ENCODE data around the gene CACNA2D2. TPM values are rescaled to one million over a fixed set of nuclear protein-coding genes. Genes with fewer than 3 reads are reported as not detected.

Gene CACNA2D2
- total RNA-seq, 4 donors from 2014 or later, result 0.19 to 3.6 (median 0.94) TPM

DNA sequence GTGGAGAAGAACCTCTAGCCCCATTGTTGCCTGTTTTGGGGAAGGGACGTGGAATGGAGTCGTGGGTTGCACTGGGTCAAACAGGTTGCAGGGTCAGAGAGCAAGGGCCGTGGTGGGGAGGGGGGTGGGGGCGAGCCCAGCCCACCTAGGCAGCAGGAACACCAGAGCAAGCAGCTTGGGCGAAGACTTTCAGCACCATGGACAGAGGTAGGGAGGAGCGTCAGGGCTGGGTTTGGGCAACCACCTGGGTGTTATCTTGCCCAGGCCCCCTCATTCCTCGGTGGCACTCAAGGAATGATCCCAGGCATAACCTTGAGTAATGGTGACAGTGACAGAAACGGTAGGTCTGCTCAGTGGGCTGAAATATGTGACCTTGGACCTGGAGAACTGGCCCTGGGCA, 98.2 kb downstream of the CACNA2D2 start:
- TF ChIP-seq, protein P1, sequence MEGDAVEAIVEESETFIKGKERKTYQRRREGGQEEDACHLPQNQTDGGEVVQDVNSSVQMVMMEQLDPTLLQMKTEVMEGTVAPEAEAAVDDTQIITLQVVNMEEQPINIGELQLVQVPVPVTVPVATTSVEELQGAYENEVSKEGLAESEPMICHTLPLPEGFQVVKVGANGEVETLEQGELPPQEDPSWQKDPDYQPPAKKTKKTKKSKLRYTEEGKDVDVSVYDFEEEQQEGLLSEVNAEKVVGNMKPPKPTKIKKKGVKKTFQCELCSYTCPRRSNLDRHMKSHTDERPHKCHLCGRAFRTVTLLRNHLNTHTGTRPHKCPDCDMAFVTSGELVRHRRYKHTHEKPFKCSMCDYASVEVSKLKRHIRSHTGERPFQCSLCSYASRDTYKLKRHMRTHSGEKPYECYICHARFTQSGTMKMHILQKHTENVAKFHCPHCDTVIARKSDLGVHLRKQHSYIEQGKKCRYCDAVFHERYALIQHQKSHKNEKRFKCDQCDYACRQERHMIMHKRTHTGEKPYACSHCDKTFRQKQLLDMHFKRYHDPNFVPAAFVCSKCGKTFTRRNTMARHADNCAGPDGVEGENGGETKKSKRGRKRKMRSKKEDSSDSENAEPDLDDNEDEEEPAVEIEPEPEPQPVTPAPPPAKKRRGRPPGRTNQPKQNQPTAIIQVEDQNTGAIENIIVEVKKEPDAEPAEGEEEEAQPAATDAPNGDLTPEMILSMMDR (IDR thresholded peaks at IDR 0.05), result no peak
- ATAC-seq (ENCODE audit: low FRiP score), result no peak

DNA sequence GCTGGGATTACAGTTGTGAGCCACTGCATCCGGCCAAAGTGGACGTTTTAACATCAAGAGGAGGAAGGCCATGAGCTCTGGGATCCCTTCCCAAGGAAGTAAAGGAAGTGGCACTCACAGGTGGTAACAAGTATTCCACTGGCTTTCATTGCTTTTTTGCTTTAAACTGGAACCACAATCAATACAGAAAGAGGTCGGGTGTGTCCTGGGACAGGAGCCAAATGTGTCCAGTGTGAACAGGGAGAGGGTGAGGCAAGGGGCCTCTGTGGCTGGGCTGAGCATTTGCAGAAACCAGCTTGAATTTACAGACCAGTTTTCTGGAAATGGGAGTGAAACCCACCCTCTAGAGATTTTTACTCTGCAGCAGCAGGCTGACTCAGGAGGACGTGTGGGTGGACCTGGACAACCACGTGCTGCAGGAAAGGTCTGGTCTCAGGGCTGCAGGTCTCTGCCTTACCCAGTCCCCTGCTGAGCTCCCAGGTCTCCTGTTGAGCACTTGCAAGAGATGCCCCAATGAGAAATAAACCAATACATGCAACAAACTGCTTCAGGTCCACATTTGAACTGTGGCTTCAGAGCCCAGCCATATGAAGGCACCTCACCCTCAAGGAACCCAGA, 101.3 kb downstream of the CACNA2D2 start:
- no peak for ATAC-seq (ENCODE audit: low FRiP score)
- TF ChIP-seq, protein P1 (IDR thresholded peaks at IDR 0.05), result no peak
- DNase-seq (ENCODE audit: low spot score), result no peak

More for the DNA sequence above, 98.2 kb downstream of the CACNA2D2 start:
- DNase-seq (ENCODE audit: low spot score), result no peak

DNA sequence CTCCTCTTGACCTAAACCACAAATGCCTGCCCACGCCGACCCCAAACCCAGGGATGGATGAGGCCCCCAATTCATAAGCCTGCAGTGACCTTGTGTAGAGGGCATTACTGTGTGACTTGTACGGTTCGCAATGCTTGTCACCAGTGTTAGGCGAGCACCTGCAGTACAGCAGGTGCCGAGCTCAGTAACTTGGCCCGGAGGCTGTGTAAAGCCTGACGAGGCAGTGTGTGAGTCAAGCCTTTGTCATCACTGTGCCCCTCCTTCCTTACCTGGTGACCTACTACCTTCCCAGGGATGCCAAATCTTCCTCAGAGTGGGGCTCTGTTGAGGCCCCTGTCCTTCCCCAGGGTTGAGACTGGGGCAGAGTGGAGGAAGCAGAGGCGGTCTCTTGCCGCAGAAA, 106.9 kb downstream of the CACNA2D2 start:
- TF ChIP-seq, protein P1 (IDR thresholded peaks at IDR 0.05), result no peak
- no peak for DNase-seq (ENCODE audit: low spot score)
- ATAC-seq (ENCODE audit: low FRiP score), result no peak

DNA sequence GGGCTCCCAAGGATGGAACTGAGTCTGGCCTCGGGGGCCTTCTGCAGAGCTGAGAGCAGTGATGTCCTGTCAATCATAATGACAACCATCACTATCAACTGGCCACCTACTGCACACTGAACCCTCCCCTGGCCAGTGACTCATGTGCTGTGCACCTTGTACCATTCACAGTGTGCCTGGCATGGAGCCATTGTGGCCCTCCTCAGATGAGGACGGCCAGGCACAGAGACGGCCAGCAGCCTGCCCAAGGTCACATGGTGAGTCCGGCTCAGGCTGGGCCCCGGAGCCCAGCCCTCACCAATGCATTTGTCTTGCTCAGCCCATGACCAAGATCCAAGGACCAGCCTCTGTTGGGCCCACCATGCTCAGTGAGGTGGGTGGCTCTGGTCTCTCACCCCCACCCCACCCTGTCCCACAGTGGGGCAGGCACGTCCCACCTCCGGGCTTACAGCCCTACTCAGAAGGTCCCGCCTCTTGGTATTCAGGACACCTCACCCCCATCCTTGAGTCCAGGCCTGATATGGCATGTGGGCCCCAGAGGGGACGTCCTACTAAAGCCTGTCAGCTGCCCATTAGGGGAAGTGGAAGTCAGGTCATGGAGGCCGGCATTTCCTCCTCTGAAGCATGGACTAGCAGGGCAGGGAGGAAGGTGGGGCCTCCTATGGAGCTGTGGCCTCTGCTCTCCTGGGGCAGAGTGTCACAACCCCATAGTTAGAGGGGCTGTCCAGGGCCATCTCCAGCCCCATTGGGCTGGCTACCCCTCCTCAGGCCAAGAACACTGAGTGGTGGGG, 108.2 kb downstream of the CACNA2D2 start:
- TF ChIP-seq, protein P1 (IDR thresholded peaks at IDR 0.05), result no peak
- ATAC-seq (ENCODE audit: low FRiP score) (no peak), DNase-seq (ENCODE audit: low spot score) (no peak)

DNA sequence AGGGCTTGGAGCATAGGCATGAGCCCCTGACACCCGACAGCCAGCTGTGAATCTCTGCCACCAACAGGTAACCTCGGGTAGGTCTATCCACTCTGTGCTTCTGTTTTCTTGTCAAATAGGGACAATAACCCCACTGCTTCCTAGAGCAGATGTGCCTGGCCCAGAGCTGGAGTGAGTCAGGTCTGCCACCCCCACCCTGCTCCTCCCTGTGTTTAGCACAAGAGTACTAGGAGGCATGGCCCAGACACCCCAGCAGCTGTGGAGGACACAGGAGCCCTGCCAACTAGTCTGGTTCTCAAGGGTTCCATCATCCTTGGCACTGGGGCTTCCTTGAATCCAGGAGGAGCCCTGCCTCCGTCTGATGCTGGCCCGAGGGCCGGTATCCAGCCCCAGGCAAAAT, 110.4 kb downstream of the CACNA2D2 start:
- TF ChIP-seq, protein P1 (IDR thresholded peaks at IDR 0.05), result no peak
- ATAC-seq (ENCODE audit: low FRiP score), result no peak

DNA sequence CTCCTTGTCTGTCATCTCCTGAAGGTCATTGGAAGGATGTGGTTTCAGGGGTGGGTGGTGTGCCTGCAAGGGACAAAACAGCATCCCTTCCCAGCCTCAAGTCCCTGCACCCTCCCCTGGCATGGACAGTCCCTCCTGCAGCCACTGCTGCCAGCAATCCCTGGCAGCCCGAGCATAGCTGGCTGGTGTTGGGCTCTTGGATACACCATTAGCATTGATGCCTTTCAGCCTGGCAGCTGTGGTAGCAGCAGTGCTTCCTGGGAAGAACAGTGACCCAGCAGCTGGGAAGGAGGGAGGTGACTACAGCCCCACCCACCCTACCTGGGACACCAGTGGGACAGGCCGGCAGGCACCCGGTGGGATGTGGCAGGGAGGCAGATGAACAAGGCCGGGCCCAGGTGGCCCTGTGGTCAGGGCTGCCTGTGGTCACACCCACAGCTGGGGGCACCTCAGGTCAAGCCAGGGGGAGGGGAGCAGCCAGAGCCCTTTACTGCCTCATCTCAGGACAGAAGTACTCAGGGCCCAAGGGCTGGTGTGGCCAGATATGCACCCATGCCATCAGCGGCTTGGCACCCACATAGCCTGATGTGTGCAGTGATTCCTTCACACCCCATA, 111.2 kb downstream of the CACNA2D2 start:
- DNase-seq (ENCODE audit: low spot score) (no peak), ATAC-seq (ENCODE audit: low FRiP score) (no peak)
- TF ChIP-seq, protein P1 (IDR thresholded peaks at IDR 0.05), result no peak

More for the DNA sequence above, 110.4 kb downstream of the CACNA2D2 start:
- no peak for DNase-seq (ENCODE audit: low spot score)
